HCT116 (cell line): Measurements from ENCODE around the gene MAST4. TPM values are rescaled to one million over a fixed set of nuclear protein-coding genes. Genes with fewer than 3 reads are reported as not detected.

Source experiments
- ATAC-seq: fragments of 200-7000 bp; cut with Tn5 transposase; 2 replicates; pipeline ENCODE4 v1.9.1; 2020; ENCODE audit warnings: mild to moderate bottlenecking, moderate library complexity
- BruUV-seq: library from RNA; stranded (reverse); fragments of 400-500 nt; replicated peaks from 2 replicates; lab custom pipeline; 2021; lab: Mats Ljungman, UMichigan
- CTCF ChIA-PET: fragments of 300-600 bp; sonication (Branson Sonifier 250); formaldehyde crosslinking; loops from one replicate; lab custom pipeline; 2021; ENCODE audit warnings: antibody characterized with exemption; lab: Charles Lee
- POLR2A ChIA-PET: fragments of 300-600, 350-600 bp; sonication (Branson Sonifier 250); formaldehyde crosslinking; loops from one replicate; lab custom pipeline; 2021; ENCODE audit warnings: antibody characterized with exemption; lab: Charles Lee
- RAD21 ChIA-PET, 2 experiments: fragments of 300-600 bp; sonication (Branson Sonifier 250); formaldehyde crosslinking; loops; one replicate each; lab custom pipeline; 2023; ENCODE audit warnings: low total read pairs in 2 of 2; ENCODE audit not compliant: uncharacterized antibody in 2 of 2, unreplicated experiment in 2 of 2, low non-redundant PET in 1 of 2; lab: Charles Lee
- DNase-seq: peaks from one replicate; pipeline ENCODE4 v3.0.0-alpha.2; 2010; ENCODE audit warnings: low read depth, low spot score
- H2AFZ ChIP-seq: fragments of 200-600 bp; shearing (Covaris generic), sonication (generic); 2 replicates; pipeline ENCODE4 v1.6.1; 2017; ENCODE audit warnings: low read depth, mixed run types, mixed read lengths, antibody characterized with exemption, low read length; ENCODE audit not compliant: poor library complexity, severe bottlenecking
- H3K27ac ChIP-seq: 2 replicates; pipeline ENCODE4 v1.5.1; 2012; ENCODE audit warnings: low read depth, low read length
- H3K27me3 ChIP-seq: fragments of 200-600 bp; sonication (generic); 2 replicates; pipeline ENCODE4 v1.6.1; 2016; ENCODE audit warnings: mixed run types, low read length, mixed read lengths; ENCODE audit not compliant: insufficient read depth
- H3K36me3 ChIP-seq, 2 experiments: fragments of 200-500 bp in 1 of 2; fragments of 200-600 bp in 1 of 2; sonication (Bioruptor generic) in 1 of 2; sonication (generic) in 1 of 2; 2 replicates each; pipeline versions ENCODE4 v1.5.1 to v1.6.1; 2014 to 2016; ENCODE audit warnings: low read length in 2 of 2, inconsistent platforms in 1 of 2, mixed read lengths in 1 of 2, mixed run types in 1 of 2; ENCODE audit not compliant: insufficient read depth in 2 of 2, control insufficient read depth in 1 of 2
- H3K4me1 ChIP-seq, 2 experiments: fragments of 200-600 bp in 1 of 2; sonication (generic) in 1 of 2; 2 replicates each; pipeline versions ENCODE4 v1.5.1 to v1.6.1; 2012 to 2017; ENCODE audit warnings: low read length in 2 of 2, inconsistent platforms in 1 of 2, mild to moderate bottlenecking in 1 of 2, mixed read lengths in 1 of 2, mixed run types in 1 of 2, moderate library complexity in 1 of 2; ENCODE audit not compliant: insufficient read depth in 2 of 2, control insufficient read depth in 1 of 2
- H3K4me2 ChIP-seq: fragments of 200-600 bp; sonication (generic); 2 replicates; pipeline ENCODE4 v1.6.1; 2017; ENCODE audit warnings: mixed run types, low read length, mixed read lengths
- H3K4me3 ChIP-seq, 2 experiments: fragments of 200-600 bp in 1 of 2; sonication (generic) in 1 of 2; replicated peaks in 1 of 2; 2 replicates each; pipeline ENCODE4 v1.5.1; 2011 to 2016; ENCODE audit warnings: low read length in 2 of 2, control low read depth in 1 of 2, low read depth in 1 of 2, mild to moderate bottlenecking in 1 of 2, mixed read lengths in 1 of 2, mixed run types in 1 of 2
- H3K79me2 ChIP-seq: fragments of 200-600 bp; sonication (generic); 2 replicates; pipeline ENCODE4 v1.6.1; 2017; ENCODE audit warnings: mild to moderate bottlenecking, mixed run types, low read length, moderate library complexity, mixed read lengths; ENCODE audit not compliant: insufficient read depth
- H3K9ac ChIP-seq: fragments of 200-600 bp; sonication (generic); 2 replicates; pipeline ENCODE4 v1.6.1; 2016; ENCODE audit warnings: low read length, mixed read lengths
- H3K9me2 ChIP-seq: fragments of 200-600 bp; sonication (generic), shearing (Covaris generic); 2 replicates; pipeline ENCODE4 v1.6.1; 2017; ENCODE audit warnings: mixed run types, mild to moderate bottlenecking, moderate library complexity; ENCODE audit not compliant: insufficient read depth
- H3K9me3 ChIP-seq, 2 experiments: fragments of 200-500 bp in 1 of 2; fragments of 200-600 bp in 1 of 2; sonication (Bioruptor generic) in 1 of 2; sonication (generic) in 1 of 2; 2 replicates each; pipeline ENCODE4 v1.6.1; 2014 to 2017; ENCODE audit warnings: low read length in 2 of 2, mixed read lengths in 2 of 2, inconsistent platforms in 1 of 2, low read depth in 1 of 2, mild to moderate bottlenecking in 1 of 2, mixed run types in 1 of 2, moderate library complexity in 1 of 2; ENCODE audit not compliant: control insufficient read depth in 1 of 2, insufficient read depth in 1 of 2
- H4K20me1 ChIP-seq: fragments of 200-600 bp; sonication (generic), shearing (Covaris generic); 2 replicates; pipeline ENCODE4 v1.6.1; 2017; ENCODE audit warnings: mixed run types, mild to moderate bottlenecking, moderate library complexity; ENCODE audit not compliant: insufficient read depth
- ATF3 ChIP-seq: IDR thresholded peaks from 2 replicates; pipeline ENCODE4 v1.6.1; 2012
- CBX3 ChIP-seq: IDR thresholded peaks from 2 replicates; pipeline ENCODE4 v1.6.1; 2012; ENCODE audit warnings: low read depth
- CTCF ChIP-seq, 3 experiments: fragments of 200-600 bp in 1 of 3; sonication (generic) in 1 of 3; IDR thresholded peaks in 2 of 3; conservative IDR thresholded peaks in 1 of 3; 2 replicates each; pipeline ENCODE4 v1.5.1; 2012 to 2017; ENCODE audit warnings: low read depth in 2 of 3, low read length in 2 of 3, antibody characterized with exemption in 1 of 3, borderline replicate concordance in 1 of 3, control low read depth in 1 of 3, mild to moderate bottlenecking in 1 of 3, mixed read lengths in 1 of 3, mixed run types in 1 of 3, moderate library complexity in 1 of 3; ENCODE audit not compliant: insufficient read depth in 1 of 3
- ELF1 ChIP-seq: IDR thresholded peaks from 2 replicates; pipeline ENCODE4 v1.6.1; 2012; ENCODE audit warnings: low read depth, borderline replicate concordance
- EZH2phosphoT487 ChIP-seq: fragments of 200-600 bp; IDR thresholded peaks from 2 replicates; pipeline ENCODE4 v1.6.1; 2018; ENCODE audit warnings: antibody characterized with exemption, borderline replicate concordance
- POLR2A ChIP-seq: IDR thresholded peaks from 2 replicates; pipeline ENCODE4 v1.7.0; 2011; ENCODE audit warnings: borderline replicate concordance; ENCODE audit not compliant: insufficient read depth, insufficient read length; ENCODE audit errors: extremely low read depth
- POLR2AphosphoS5 ChIP-seq: IDR thresholded peaks from 2 replicates; pipeline ENCODE4 v1.6.1; 2011; ENCODE audit warnings: mild to moderate bottlenecking, low read depth, low read length, moderate library complexity
- RAD21 ChIP-seq: IDR thresholded peaks from 2 replicates; pipeline ENCODE4 v1.6.1; 2012; ENCODE audit warnings: low read depth, mild to moderate bottlenecking
- REST ChIP-seq: IDR thresholded peaks from 2 replicates; pipeline ENCODE4 v1.6.1; 2012; ENCODE audit warnings: low read depth
- intact Hi-C: fragments of 100-400 bp; cut with micrococcal nuclease; formaldehyde crosslinking; loops from 2 replicates; pipeline ENCODE4 v1.10.0; 2022
- total RNA-seq: library from RNA; stranded (reverse); gene quantifications from one replicate; pipeline ENCODE4 v1.2.1, GENCODE V29; 2021; ENCODE audit not compliant: unreplicated experiment
- TF ChIP-seq, protein P1 (sequence below): IDR thresholded peaks from 2 replicates; pipeline ENCODE4 v1.6.1; 2011; ENCODE audit warnings: mild to moderate bottlenecking, low read length, moderate library complexity; ENCODE audit not compliant: insufficient replicate concordance; ENCODE audit errors: extremely low read depth

MAST4 gene
- total RNA-seq, 1 experiment from 2014 or later, result 1.1 TPM

GRCh38 chr5:66621146-66621545 lies 25.0 kb downstream of the MAST4 start:
- TF ChIP-seq, protein P1, sequence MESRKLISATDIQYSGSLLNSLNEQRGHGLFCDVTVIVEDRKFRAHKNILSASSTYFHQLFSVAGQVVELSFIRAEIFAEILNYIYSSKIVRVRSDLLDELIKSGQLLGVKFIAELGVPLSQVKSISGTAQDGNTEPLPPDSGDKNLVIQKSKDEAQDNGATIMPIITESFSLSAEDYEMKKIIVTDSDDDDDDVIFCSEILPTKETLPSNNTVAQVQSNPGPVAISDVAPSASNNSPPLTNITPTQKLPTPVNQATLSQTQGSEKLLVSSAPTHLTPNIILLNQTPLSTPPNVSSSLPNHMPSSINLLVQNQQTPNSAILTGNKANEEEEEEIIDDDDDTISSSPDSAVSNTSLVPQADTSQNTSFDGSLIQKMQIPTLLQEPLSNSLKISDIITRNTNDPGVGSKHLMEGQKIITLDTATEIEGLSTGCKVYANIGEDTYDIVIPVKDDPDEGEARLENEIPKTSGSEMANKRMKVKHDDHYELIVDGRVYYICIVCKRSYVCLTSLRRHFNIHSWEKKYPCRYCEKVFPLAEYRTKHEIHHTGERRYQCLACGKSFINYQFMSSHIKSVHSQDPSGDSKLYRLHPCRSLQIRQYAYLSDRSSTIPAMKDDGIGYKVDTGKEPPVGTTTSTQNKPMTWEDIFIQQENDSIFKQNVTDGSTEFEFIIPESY, result no peak
- TF ChIP-seq EZH2phosphoT487, result no peak
- no peak for TF ChIP-seq ATF3
- TF ChIP-seq REST, result no peak
- TF ChIP-seq RAD21, result no peak
- TF ChIP-seq CBX3, result no peak
- no peak for TF ChIP-seq ELF1
- no peak for TF ChIP-seq POLR2AphosphoS5
- no peak for TF ChIP-seq CTCF (IDR thresholded peaks at IDR 0.05 in 2 of 3, conservative IDR thresholded peaks at IDR 0.05 in 1 of 3; ENCODE audit: borderline replicate concordance in 1 of 3, insufficient read depth in 1 of 3, low read depth in 2 of 3, low read length in 2 of 3)
- TF ChIP-seq POLR2A, result no peak
- TF ChIP-seq, all 23 proteins: peak for 0
- Histone ChIP-seq H3K9me2 (no peaks in the 10 kb centered on the region), H2AFZ (no peak overlapping the region), H3K79me2 (no peaks in the 10 kb centered on the region), H3K4me3 (no peak overlapping the region), H3K4me2 (no peak overlapping the region), H3K4me1 (no peaks in the 10 kb centered on the region), H3K36me3 (no peaks in the 10 kb centered on the region; a peak in 1 of 4 replicates), H3K27me3 (peaks cover 49% of the 10 kb centered on the region), H3K27ac (no peak overlapping the region), H3K9ac (no peak overlapping the region), H4K20me1 (no peaks in the 10 kb centered on the region), H3K9me3 (no peaks in the 10 kb centered on the region)
- POLR2A ChIA-PET, result no interaction called here
- ATAC-seq (no peak), DNase-seq (no peak)
- CTCF ChIA-PET, result no interaction called here
- BruUV-seq, result no TSS peak
- intact Hi-C loops, result no loop called here
- RAD21 ChIA-PET, result no interaction called here
